Lung (tissue), 12 donors: Measurements from ENCODE around the gene HLA-DPB1. TPM values are rescaled to one million over a fixed set of nuclear protein-coding genes. Genes with fewer than 3 reads are reported as not detected.

Experiments
- ATAC-seq: fragments of 200-7000 bp; cut with Tn5 transposase; one replicate; pipeline ENCODE4 v1.9.1; 2020; ENCODE audit warnings: moderate number of reproducible peaks; ENCODE audit not compliant: insufficient read depth, low FRiP score
- DNase-seq, 3 donors: peaks; one replicate each; pipeline ENCODE4 v3.0.0-alpha.2; 2013 to 2017
- H3K27ac ChIP-seq, 2 donors: one replicate each; pipeline ENCODE4 v1.5.1; 2013; ENCODE audit warnings: mild to moderate bottlenecking in 2 of 2, moderate library complexity in 2 of 2, control low read depth in 1 of 2, inconsistent platforms in 1 of 2, low read depth in 1 of 2, low read length in 1 of 2
- H3K27me3 ChIP-seq, 3 donors: one replicate each; pipeline ENCODE4 v1.5.1; 2013; ENCODE audit warnings: low read length in 2 of 3; ENCODE audit not compliant: control insufficient read depth in 3 of 3, insufficient read depth in 3 of 3
- H3K36me3 ChIP-seq, 4 donors: one replicate each; pipeline ENCODE4 v1.5.1; 2013; ENCODE audit warnings: low read length in 4 of 4, mild to moderate bottlenecking in 1 of 4, moderate library complexity in 1 of 4; ENCODE audit not compliant: control insufficient read depth in 4 of 4, insufficient read depth in 4 of 4
- H3K4me1 ChIP-seq, 5 donors: one replicate each; pipeline ENCODE4 v1.5.1; 2013; ENCODE audit warnings: low read length in 5 of 5, mild to moderate bottlenecking in 2 of 5, moderate library complexity in 1 of 5; ENCODE audit not compliant: control insufficient read depth in 5 of 5, insufficient read depth in 5 of 5
- H3K4me3 ChIP-seq: one replicate; pipeline ENCODE4 v1.5.1; 2013; ENCODE audit warnings: mild to moderate bottlenecking, control low read depth, moderate library complexity
- H3K9ac ChIP-seq, 2 donors: one replicate each; pipeline ENCODE4 v1.5.1; 2013; ENCODE audit warnings: low read length in 2 of 2, control low read depth in 1 of 2; ENCODE audit not compliant: insufficient read depth in 1 of 2
- H3K9me3 ChIP-seq, 4 donors: one replicate each; pipeline ENCODE4 v1.5.1; 2013; ENCODE audit warnings: low read length in 3 of 4, mild to moderate bottlenecking in 1 of 4, moderate library complexity in 1 of 4; ENCODE audit not compliant: control insufficient read depth in 4 of 4, insufficient read depth in 3 of 4
- WGBS, 2 donors: extraction: QIAGEN DNeasy Blood & Tissue Kit; methylation state at CpG; one replicate each; pipeline ENCODE4 v1.1.7; 2013; 5-methylcytosine and 5-hydroxymethylcytosine counted together
- polyA plus RNA-seq, 2 donors: library from polyadenylated mRNA; stranded (reverse); fragments of 200-250 nt; gene quantifications; one replicate each; pipeline ENCODE4 v1.2.1, GENCODE V29; 2013
- total RNA-seq, 2 donors: library from RNA; depleted of rRNA in 1 of 2; stranded (reverse); fragments of >200 nt in 1 of 2; gene quantifications; one replicate each; pipeline ENCODE4 v1.2.1, GENCODE V29; 2014 to 2021
- TF ChIP-seq, protein P1 (sequence below): IDR thresholded peaks from 2 replicates; pipeline ENCODE4 v1.5.1; 2012; ENCODE audit warnings: mild to moderate bottlenecking; ENCODE audit errors: control extremely low read depth, extremely low read depth
- donor health status: control.
- donor health status: control.
- donor health status: Bipolar disorder and iron deficiency.
- donor health status: healthy.
- donor health status: DM: yes; HTN: yes; CAD: no.

The HLA-DPB1 gene
- total and polyA plus RNA-seq, 4 donors: 69.8 to 240 (median 202) TPM

DNA sequence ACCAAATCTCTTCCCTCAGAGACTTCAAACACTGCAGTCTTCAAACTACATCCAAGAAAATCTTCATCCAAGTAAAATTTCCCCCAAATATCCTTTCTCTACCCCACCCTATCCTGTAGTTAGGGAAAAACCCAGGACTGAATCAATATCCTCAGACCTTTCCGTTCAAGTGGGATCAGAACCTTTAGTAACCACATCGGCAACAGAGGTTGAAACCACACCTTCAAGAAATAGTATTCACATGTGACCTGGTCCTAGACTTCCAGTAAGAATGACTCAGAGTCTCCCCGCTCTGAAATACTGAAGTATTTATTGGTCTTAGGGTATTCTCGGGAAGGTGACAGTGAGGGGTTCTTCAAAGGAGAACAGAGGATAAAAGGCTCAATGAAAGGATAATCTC is 11.1 kb upstream of the HLA-DPB1 start:
- Histone ChIP-seq H3K36me3 (peaks cover 0 to 10% (median 0%) of the 10 kb centered on the region in 4 donors), H3K9me3 (no peaks in the 10 kb centered on the region), H3K9ac (no peak overlapping the region), H3K4me1 (peaks cover 0 to 2% (median 0%) of the 10 kb centered on the region in 5 donors), H3K27me3 (peaks cover 0 to 4% (median 0%) of the 10 kb centered on the region in 3 donors), H3K4me3 (no peak overlapping the region), H3K27ac (no peak overlapping the region)
- ATAC-seq: no peak
- TF ChIP-seq, protein P1, sequence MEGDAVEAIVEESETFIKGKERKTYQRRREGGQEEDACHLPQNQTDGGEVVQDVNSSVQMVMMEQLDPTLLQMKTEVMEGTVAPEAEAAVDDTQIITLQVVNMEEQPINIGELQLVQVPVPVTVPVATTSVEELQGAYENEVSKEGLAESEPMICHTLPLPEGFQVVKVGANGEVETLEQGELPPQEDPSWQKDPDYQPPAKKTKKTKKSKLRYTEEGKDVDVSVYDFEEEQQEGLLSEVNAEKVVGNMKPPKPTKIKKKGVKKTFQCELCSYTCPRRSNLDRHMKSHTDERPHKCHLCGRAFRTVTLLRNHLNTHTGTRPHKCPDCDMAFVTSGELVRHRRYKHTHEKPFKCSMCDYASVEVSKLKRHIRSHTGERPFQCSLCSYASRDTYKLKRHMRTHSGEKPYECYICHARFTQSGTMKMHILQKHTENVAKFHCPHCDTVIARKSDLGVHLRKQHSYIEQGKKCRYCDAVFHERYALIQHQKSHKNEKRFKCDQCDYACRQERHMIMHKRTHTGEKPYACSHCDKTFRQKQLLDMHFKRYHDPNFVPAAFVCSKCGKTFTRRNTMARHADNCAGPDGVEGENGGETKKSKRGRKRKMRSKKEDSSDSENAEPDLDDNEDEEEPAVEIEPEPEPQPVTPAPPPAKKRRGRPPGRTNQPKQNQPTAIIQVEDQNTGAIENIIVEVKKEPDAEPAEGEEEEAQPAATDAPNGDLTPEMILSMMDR: no peak
- WGBS, 2 donors: 0 to 2% methylated on average over 4 of the region's 4 CpGs
- DNase-seq: no peak

DNA sequence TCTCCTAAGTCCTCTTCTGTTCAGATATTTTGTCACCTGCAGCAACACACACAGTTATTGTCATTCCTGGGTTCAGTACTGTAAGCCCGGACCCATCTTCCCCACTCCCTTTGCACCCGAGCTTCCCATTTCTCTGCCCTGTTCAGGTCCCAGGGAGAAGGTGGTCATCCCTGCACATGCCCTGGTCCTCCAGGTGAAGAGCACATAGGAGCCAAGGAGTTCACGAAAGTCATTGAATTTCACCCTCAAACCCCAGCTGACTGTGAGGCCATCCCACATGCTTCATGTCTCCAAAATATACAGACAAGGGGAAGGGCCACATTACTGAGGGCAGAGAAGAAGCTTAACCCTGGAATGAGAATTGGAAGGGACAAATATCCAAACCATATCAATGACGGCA is 10.5 kb upstream of the HLA-DPB1 start:
- TF ChIP-seq, protein P1: no peak
- DNase-seq: no peak
- Histone ChIP-seq H3K27me3 (peaks cover 0 to 7% (median 0%) of the 10 kb centered on the region in 3 donors), H3K4me3 (no peak overlapping the region), H3K9me3 (no peaks in the 10 kb centered on the region), H3K9ac (no peak overlapping the region), H3K4me1 (peaks cover 0 to 2% (median 0%) of the 10 kb centered on the region in 5 donors), H3K36me3 (peaks cover 0 to 10% (median 0%) of the 10 kb centered on the region in 4 donors), H3K27ac (no peak overlapping the region)
- WGBS, 2 donors: 23 to 44% methylated on average over 4 of the region's 4 CpGs
- no peak for ATAC-seq

DNA sequence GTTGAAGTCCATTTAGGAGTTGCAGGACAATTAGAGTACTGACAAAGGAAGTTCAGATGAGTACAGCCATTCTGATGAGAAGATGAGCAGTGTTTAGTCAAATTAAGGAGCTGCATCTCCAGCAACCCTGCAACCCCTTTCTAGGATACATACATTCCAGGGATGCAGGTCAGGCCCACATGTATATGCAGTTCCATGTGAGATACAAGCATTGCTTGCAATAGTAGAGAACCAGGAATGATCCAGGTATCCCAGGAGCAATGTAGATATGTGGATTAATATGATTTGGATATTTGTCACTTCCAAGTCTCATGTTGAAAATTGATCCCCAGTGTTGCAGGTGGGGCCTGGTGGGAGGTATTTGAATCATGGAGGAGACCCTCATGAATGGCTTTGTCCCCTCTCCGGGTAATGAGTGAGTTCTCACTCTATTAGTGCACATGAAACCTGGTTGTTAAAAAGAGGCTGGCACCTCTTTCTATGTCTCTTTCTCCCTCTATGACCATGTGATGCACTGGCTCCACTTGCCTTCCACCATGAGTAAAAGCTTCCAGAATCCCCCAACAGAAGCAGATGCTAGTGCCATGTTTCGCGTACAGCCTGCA is 8.8 kb upstream of the HLA-DPB1 start:
- no peaks in the 10 kb centered on the region for H3K9me3 ChIP-seq
- ATAC-seq: no peak
- TF ChIP-seq, protein P1: no peak
- no peak overlapping the region for H3K4me3 ChIP-seq
- WGBS, 2 donors: 0% methylated on average over 2 to 3 of the region's 3 CpGs
- H3K27ac ChIP-seq: no peak overlapping the region
- peaks cover 0 to 15% (median 0%) of the 10 kb centered on the region in 3 donors for H3K27me3 ChIP-seq
- H3K4me1 ChIP-seq: peaks cover 0 to 2% (median 0%) of the 10 kb centered on the region in 5 donors
- H3K9ac ChIP-seq: no peak overlapping the region
- no peak for DNase-seq
- peaks cover 0 to 10% (median 0%) of the 10 kb centered on the region in 4 donors for H3K36me3 ChIP-seq
